Measurements from ENCODE around the gene WDR5B. TPM values are rescaled to one million over a fixed set of nuclear protein-coding genes. Genes with fewer than 3 reads are reported as not detected.
"Not testable (repeated sequence)": the region's sequence is repeated elsewhere in the genome, so short reads cannot be mapped to it uniquely, and the experiment has no call there.

Gene WDR5B
- total RNA-seq, 3 donors from 2014 or later (not counting 1 experiment from before 2014, with no cell fraction given), result 5.1 to 9.4 (median 6.3) TPM

DNA sequence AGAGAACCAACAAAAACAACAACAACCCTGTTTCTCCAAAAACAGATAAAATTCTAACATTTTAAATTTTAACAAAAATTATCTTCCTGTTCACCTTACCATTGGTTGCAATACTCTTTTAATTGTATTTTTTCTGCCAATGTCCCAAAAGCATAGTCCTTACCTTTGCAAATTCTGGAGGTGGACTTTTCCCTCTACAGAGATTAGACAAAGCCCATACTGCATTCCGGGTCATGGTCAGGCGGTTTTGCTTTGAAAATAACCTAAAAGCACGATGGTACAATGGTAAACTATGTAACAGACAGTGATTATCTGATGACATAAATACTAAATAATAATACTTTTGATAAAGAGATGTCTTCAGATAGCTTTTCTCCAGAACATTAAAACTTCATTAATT lies 35.5 kb upstream of the WDR5B start:
- Histone ChIP-seq H3K9me3 (ENCODE audit: control insufficient read depth, insufficient read depth, low read length) (no peaks in the 10 kb centered on the region), H3K4me3 (ENCODE audit: low read length) (no peak overlapping the region), H3K27me3 (ENCODE audit: control insufficient read depth, insufficient read depth, low read length) (no peaks in the 10 kb centered on the region), H3K36me3 (ENCODE audit: control insufficient read depth, insufficient read depth, low read length) (peaks cover 44% of the 10 kb centered on the region), H3K4me1 (ENCODE audit: control insufficient read depth, insufficient read depth, low read length) (no peaks in the 10 kb centered on the region), H3K27ac (ENCODE audit: low read length) (no peak overlapping the region)
- DNase-seq, result no peak
- Mint-ChIP-seq H3K4me1 (peaks cover 11 to 13% of the 10 kb centered on the region in 2 donors), H3K9me3 (peaks cover 0 to 2% of the 10 kb centered on the region in 2 donors), H3K27ac (peak overlapping the region in 1 of 2 donors; percentile 46), H3K36me3 (peaks cover 24% of the 10 kb centered on the region), H3K27me3 (ENCODE audit: low read depth in 2 of 2) (no peaks in the 10 kb centered on the region), H3K4me3 (no peak overlapping the region)
- no peak for ATAC-seq
- 100% methylated on average over 1 of the region's 3 CpGs for whole genome bisulfite sequencing (ENCODE audit: insufficient coverage)
- intact Hi-C loops (cut with micrococcal nuclease), result no loop called here
- TF ChIP-seq, protein P1, sequence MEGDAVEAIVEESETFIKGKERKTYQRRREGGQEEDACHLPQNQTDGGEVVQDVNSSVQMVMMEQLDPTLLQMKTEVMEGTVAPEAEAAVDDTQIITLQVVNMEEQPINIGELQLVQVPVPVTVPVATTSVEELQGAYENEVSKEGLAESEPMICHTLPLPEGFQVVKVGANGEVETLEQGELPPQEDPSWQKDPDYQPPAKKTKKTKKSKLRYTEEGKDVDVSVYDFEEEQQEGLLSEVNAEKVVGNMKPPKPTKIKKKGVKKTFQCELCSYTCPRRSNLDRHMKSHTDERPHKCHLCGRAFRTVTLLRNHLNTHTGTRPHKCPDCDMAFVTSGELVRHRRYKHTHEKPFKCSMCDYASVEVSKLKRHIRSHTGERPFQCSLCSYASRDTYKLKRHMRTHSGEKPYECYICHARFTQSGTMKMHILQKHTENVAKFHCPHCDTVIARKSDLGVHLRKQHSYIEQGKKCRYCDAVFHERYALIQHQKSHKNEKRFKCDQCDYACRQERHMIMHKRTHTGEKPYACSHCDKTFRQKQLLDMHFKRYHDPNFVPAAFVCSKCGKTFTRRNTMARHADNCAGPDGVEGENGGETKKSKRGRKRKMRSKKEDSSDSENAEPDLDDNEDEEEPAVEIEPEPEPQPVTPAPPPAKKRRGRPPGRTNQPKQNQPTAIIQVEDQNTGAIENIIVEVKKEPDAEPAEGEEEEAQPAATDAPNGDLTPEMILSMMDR (IDR thresholded peaks at IDR 0.05), result no peak

DNA sequence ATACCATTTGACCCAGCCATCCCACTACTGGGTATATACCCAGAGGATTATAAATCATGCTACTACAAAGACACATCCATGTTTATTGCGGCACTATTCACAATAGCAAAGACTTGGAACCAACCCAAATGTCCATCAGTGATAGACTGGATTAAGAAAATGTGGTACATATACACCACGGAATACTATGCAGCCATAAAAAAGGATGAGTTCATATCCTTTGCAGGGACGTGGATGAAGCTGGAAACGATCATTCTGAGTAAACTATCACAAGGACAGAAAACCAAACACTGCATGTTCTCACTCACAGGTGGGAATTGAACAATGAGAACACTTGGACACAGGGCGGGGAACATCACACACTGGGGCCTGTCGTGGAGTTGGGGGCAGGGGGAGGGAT lies 32.4 kb upstream of the WDR5B start:
- H3K4me3 Mint-ChIP-seq; H3K9me3 Mint-ChIP-seq; ATAC-seq; H3K4me1 ChIP-seq (ENCODE audit: control insufficient read depth, insufficient read depth, low read length); DNase-seq; H3K27ac ChIP-seq (ENCODE audit: low read length); H3K27me3 ChIP-seq (ENCODE audit: control insufficient read depth, insufficient read depth, low read length); H3K4me3 ChIP-seq (ENCODE audit: low read length); H3K9me3 ChIP-seq (ENCODE audit: control insufficient read depth, insufficient read depth, low read length); H3K27me3 Mint-ChIP-seq (ENCODE audit: low read depth in 2 of 2); intact Hi-C loops (cut with micrococcal nuclease): not testable (repeated sequence)
- 100% methylated on average over 6 of the region's 6 CpGs for WGBS (ENCODE audit: insufficient coverage)
- peaks cover 50% of the 10 kb centered on the region for H3K36me3 ChIP-seq (ENCODE audit: control insufficient read depth, insufficient read depth, low read length)
- peaks cover 31% of the 10 kb centered on the region for H3K36me3 Mint-ChIP-seq
- H3K27ac Mint-ChIP-seq, result peak overlapping the region in 1 of 2 donors; percentile 37
- H3K4me1 Mint-ChIP-seq, result peaks cover 18 to 29% of the 10 kb centered on the region in 2 donors

DNA sequence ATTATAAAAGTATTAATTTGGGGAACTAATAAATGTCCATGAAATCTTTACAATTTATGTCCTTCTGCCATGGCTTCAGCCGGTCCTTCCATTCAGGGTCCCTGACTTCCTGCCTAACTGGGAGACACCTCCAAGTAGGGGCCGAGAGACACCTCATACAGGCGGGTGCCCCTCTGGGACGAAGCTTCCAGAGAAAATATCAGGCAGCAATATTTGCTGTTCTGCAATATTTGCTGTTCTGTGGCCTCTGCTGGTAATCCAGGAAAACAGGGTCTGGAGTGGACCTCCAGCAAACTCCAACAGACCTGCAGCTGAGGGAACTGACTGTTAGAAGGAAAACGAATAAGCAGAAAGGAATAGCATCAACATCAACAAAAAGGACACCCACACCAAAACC lies 28.6 kb upstream of the WDR5B start:
- H3K9me3 Mint-ChIP-seq; intact Hi-C loops (cut with micrococcal nuclease): not testable (repeated sequence)
- peaks cover 53% of the 10 kb centered on the region for H3K36me3 ChIP-seq (ENCODE audit: control insufficient read depth, insufficient read depth, low read length)

DNA sequence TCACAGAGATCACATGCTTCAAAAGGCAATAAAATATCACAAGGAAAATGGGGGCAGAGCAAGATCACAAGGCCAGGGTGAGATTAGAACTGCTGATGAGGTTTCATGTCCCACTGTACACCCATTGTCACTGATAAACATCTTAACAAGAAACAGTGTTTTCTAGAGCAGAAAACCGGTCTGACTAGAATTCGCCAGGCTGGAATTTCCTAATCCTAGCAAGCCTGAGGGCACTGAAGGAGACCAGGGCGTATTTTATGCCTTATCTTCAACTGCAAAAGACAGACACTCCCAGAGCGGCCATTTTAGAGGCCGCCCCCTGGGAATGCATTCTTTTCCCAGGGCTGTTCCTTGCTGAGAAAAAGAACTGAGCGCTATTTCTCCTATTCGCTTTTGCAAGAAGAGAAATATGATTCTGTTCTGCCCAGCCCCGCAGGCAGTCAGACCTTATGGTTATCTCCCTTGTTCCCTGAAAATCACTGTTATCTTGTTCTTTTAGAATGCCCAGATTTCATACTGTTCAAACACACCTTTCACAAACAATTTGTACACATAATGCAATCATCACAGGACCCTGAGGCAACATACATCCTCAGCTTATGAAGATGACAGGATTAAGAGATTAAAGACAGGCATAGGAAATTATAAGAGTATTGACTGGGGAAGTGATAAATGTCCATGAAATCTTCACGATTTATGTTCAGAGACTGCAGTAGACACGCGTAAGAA lies 28.1 kb upstream of the WDR5B start:
- H3K36me3 Mint-ChIP-seq, result peaks cover 27% of the 10 kb centered on the region
- DNase-seq; intact Hi-C loops (cut with micrococcal nuclease); H3K4me3 Mint-ChIP-seq; H3K27me3 Mint-ChIP-seq (ENCODE audit: low read depth in 2 of 2); H3K4me1 ChIP-seq (ENCODE audit: control insufficient read depth, insufficient read depth, low read length); H3K27ac ChIP-seq (ENCODE audit: low read length); H3K4me3 ChIP-seq (ENCODE audit: low read length); H3K27ac Mint-ChIP-seq; H3K27me3 ChIP-seq (ENCODE audit: control insufficient read depth, insufficient read depth, low read length); ATAC-seq; H3K9me3 Mint-ChIP-seq: not testable (repeated sequence)
- H3K9me3 ChIP-seq (ENCODE audit: control insufficient read depth, insufficient read depth, low read length), result peaks cover 10% of the 10 kb centered on the region
- 98% methylated on average over 11 of the region's 11 CpGs for WGBS (ENCODE audit: insufficient coverage)
- H3K36me3 ChIP-seq (ENCODE audit: control insufficient read depth, insufficient read depth, low read length), result peaks cover 53% of the 10 kb centered on the region
- H3K4me1 Mint-ChIP-seq, result peaks cover 18 to 29% of the 10 kb centered on the region in 2 donors

More for the DNA sequence above, 28.6 kb upstream of the WDR5B start:
- H3K27ac Mint-ChIP-seq; H3K4me3 ChIP-seq (ENCODE audit: low read length); H3K4me3 Mint-ChIP-seq; H3K27ac ChIP-seq (ENCODE audit: low read length); ATAC-seq; H3K27me3 ChIP-seq (ENCODE audit: control insufficient read depth, insufficient read depth, low read length); DNase-seq; H3K4me1 ChIP-seq (ENCODE audit: control insufficient read depth, insufficient read depth, low read length); H3K27me3 Mint-ChIP-seq (ENCODE audit: low read depth in 2 of 2): not testable (repeated sequence)
- WGBS (ENCODE audit: insufficient coverage), result 100% methylated on average over 4 of the region's 5 CpGs
- peaks cover 10% of the 10 kb centered on the region for H3K9me3 ChIP-seq (ENCODE audit: control insufficient read depth, insufficient read depth, low read length)
- H3K4me1 Mint-ChIP-seq, result peaks cover 18 to 29% of the 10 kb centered on the region in 2 donors
- peaks cover 31% of the 10 kb centered on the region for H3K36me3 Mint-ChIP-seq

DNA sequence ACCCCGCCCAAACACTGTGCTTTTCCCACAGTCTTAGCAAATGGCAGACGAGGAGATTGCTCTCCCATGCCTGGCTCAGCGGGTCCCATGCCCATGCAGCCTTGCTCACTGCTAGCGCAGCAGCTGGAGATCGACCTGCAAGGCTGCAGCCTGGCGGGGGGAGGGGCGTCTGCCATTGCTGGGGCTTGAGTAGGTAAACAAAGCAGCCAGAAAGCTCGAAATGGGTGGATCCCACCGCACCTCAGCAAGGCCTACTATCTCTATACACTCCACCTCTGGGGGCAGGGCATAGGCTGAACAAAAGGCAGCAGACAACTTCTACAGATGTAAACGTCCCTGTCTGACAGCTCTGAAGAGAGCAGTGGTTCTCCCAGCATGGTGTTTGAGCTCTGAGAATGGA lies 27.2 kb upstream of the WDR5B start:
- Histone ChIP-seq H3K9me3 (ENCODE audit: control insufficient read depth, insufficient read depth, low read length) (peaks cover 10% of the 10 kb centered on the region), H3K36me3 (ENCODE audit: control insufficient read depth, insufficient read depth, low read length) (peaks cover 47% of the 10 kb centered on the region), H3K4me3 (ENCODE audit: low read length) (no peak overlapping the region), H3K4me1 (ENCODE audit: control insufficient read depth, insufficient read depth, low read length) (no peaks in the 10 kb centered on the region), H3K27me3 (ENCODE audit: control insufficient read depth, insufficient read depth, low read length) (no peaks in the 10 kb centered on the region), H3K27ac (ENCODE audit: low read length) (no peak overlapping the region)
- Mint-ChIP-seq H3K36me3 (peaks cover 18% of the 10 kb centered on the region), H3K9me3 (peaks cover 2 to 4% of the 10 kb centered on the region in 2 donors), H3K4me3 (no peak overlapping the region), H3K4me1 (peaks cover 18 to 29% of the 10 kb centered on the region in 2 donors), H3K27ac (no peak overlapping the region), H3K27me3 (ENCODE audit: low read depth in 2 of 2) (no peaks in the 10 kb centered on the region)
- TF ChIP-seq, protein P1 (IDR thresholded peaks at IDR 0.05), result no peak
- intact Hi-C loops (cut with micrococcal nuclease), result no loop called here
- 88% methylated on average over 9 of the region's 10 CpGs for WGBS (ENCODE audit: insufficient coverage)
- ATAC-seq, result no peak
- DNase-seq, result no peak
